ENCODE measurements around the gene ITGB6.

GRCh38 chr2:160203007-160203406, 2.9 kb upstream of the ITGB6 start:
- no peak for TF ChIP-seq EZH2 (IDR thresholded peaks at IDR 0.05; ENCODE audit: insufficient read depth, low read length)
- TF ChIP-seq, protein P1, sequence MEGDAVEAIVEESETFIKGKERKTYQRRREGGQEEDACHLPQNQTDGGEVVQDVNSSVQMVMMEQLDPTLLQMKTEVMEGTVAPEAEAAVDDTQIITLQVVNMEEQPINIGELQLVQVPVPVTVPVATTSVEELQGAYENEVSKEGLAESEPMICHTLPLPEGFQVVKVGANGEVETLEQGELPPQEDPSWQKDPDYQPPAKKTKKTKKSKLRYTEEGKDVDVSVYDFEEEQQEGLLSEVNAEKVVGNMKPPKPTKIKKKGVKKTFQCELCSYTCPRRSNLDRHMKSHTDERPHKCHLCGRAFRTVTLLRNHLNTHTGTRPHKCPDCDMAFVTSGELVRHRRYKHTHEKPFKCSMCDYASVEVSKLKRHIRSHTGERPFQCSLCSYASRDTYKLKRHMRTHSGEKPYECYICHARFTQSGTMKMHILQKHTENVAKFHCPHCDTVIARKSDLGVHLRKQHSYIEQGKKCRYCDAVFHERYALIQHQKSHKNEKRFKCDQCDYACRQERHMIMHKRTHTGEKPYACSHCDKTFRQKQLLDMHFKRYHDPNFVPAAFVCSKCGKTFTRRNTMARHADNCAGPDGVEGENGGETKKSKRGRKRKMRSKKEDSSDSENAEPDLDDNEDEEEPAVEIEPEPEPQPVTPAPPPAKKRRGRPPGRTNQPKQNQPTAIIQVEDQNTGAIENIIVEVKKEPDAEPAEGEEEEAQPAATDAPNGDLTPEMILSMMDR (IDR thresholded peaks at IDR 0.05; ENCODE audit: insufficient read depth, low read depth, low read length): no peak

Measured in astrocyte (in vitro differentiated cells and primary cell).